ENCODE results near the gene PRRG3. TPM values are rescaled to one million over a fixed set of nuclear protein-coding genes. Genes with fewer than 3 reads are reported as not detected.

The PRRG3 gene
- total RNA-seq, 1 donor from 2014 or later, result 0.98 TPM

GRCh38 chrX:151701531-151701930 is 6.3 kb downstream of the PRRG3 start:
- DNase-seq (ENCODE audit: extremely low spot score in 2 of 2), result no peak
- Histone ChIP-seq H3K4me3 (no peak overlapping the region), H3K9me3 (no peaks in the 10 kb centered on the region), H3K27me3 (no peaks in the 10 kb centered on the region), H3K27ac (no peak overlapping the region), H3K4me1 (no peaks in the 10 kb centered on the region), H3K36me3 (no peaks in the 10 kb centered on the region)
- TF ChIP-seq CTCF (IDR thresholded peaks at IDR 0.05), result no peak
- TF ChIP-seq POLR2A (IDR thresholded peaks at IDR 0.05), result no peak
- TF ChIP-seq POLR2AphosphoS5 (IDR thresholded peaks at IDR 0.05; ENCODE audit: insufficient read depth in 1 of 2, low read depth in 1 of 2), result no peak
- intact Hi-C loops (cut with DNase I), result no loop called here

GRCh38 chrX:151702026-151702714 is 6.9 kb downstream of the PRRG3 start:
- DNase-seq (ENCODE audit: extremely low spot score in 2 of 2), result no peak
- intact Hi-C loops (cut with DNase I), result no loop called here

GRCh38 chrX:151702741-151703340 is 7.6 kb downstream of the PRRG3 start:
- no peaks in the 10 kb centered on the region for H3K36me3 ChIP-seq

More at GRCh38 chrX:151702026-151702714, 6.9 kb downstream of the PRRG3 start:
- no peak overlapping the region for H3K4me3 ChIP-seq
- no peaks in the 10 kb centered on the region for H3K36me3 ChIP-seq
- no peaks in the 10 kb centered on the region for H3K9me3 ChIP-seq
- no peak overlapping the region for H3K27ac ChIP-seq
- TF ChIP-seq CTCF (IDR thresholded peaks at IDR 0.05) (no peak), POLR2A (IDR thresholded peaks at IDR 0.05) (no peak), POLR2AphosphoS5 (IDR thresholded peaks at IDR 0.05; ENCODE audit: insufficient read depth in 1 of 2, low read depth in 1 of 2) (no peak)
- no peaks in the 10 kb centered on the region for H3K27me3 ChIP-seq
- H3K4me1 ChIP-seq, result no peaks in the 10 kb centered on the region

GRCh38 chrX:151703487-151703886 is 8.2 kb downstream of the PRRG3 start:
- no peaks in the 10 kb centered on the region for H3K27me3 ChIP-seq
- no peaks in the 10 kb centered on the region for H3K36me3 ChIP-seq
- intact Hi-C loops (cut with DNase I), result no loop called here
- H3K27ac ChIP-seq, result no peak overlapping the region
- TF ChIP-seq POLR2A (IDR thresholded peaks at IDR 0.05) (no peak), CTCF (IDR thresholded peaks at IDR 0.05) (no peak), POLR2AphosphoS5 (IDR thresholded peaks at IDR 0.05; ENCODE audit: insufficient read depth in 1 of 2, low read depth in 1 of 2) (no peak)
- no peaks in the 10 kb centered on the region for H3K4me1 ChIP-seq
- H3K9me3 ChIP-seq, result no peaks in the 10 kb centered on the region
- H3K4me3 ChIP-seq, result no peak overlapping the region
- DNase-seq (ENCODE audit: extremely low spot score in 2 of 2), result no peak

More at GRCh38 chrX:151702741-151703340, 7.6 kb downstream of the PRRG3 start:
- Histone ChIP-seq H3K9me3 (no peaks in the 10 kb centered on the region), H3K27me3 (no peaks in the 10 kb centered on the region), H3K4me3 (no peak overlapping the region), H3K27ac (no peak overlapping the region), H3K4me1 (no peaks in the 10 kb centered on the region)
- intact Hi-C loops (cut with DNase I), result no loop called here
- no peak for TF ChIP-seq POLR2A (IDR thresholded peaks at IDR 0.05)
- no peak for TF ChIP-seq CTCF (IDR thresholded peaks at IDR 0.05)
- no peak for TF ChIP-seq POLR2AphosphoS5 (IDR thresholded peaks at IDR 0.05; ENCODE audit: insufficient read depth in 1 of 2, low read depth in 1 of 2)
- no peak for DNase-seq (ENCODE audit: extremely low spot score in 2 of 2)
